Panc1 (cell line): ENCODE data around the gene IL37. TPM values are rescaled to one million over a fixed set of nuclear protein-coding genes. Genes with fewer than 3 reads are reported as not detected.

Experiments used
- ATAC-seq: fragments of 200-7000 bp; cut with Tn5 transposase; 2 replicates; pipeline ENCODE4 v1.9.1; 2020; ENCODE audit warnings: mild to moderate bottlenecking, moderate library complexity
- BruUV-seq: library from RNA; stranded (reverse); fragments of 400-500 nt; replicated peaks from 2 replicates; lab custom pipeline; 2021; lab: Mats Ljungman, UMichigan
- CTCF ChIA-PET: fragments of 300-600 bp; sonication (Branson Sonifier 250); formaldehyde crosslinking; loops from one replicate; lab custom pipeline; 2022; ENCODE audit warnings: antibody characterized with exemption; lab: Charles Lee
- POLR2A ChIA-PET: fragments of 300-600 bp; sonication (Branson Sonifier 250); formaldehyde crosslinking; loops from one replicate; lab custom pipeline; 2022; ENCODE audit warnings: antibody characterized with exemption; lab: Charles Lee
- DNase-seq: peaks from one replicate; pipeline ENCODE4 v3.0.0-alpha.2; 2010; ENCODE audit warnings: low read depth, low spot score
- H3K27ac ChIP-seq: 2 replicates; pipeline ENCODE4 v1.5.1; 2011; ENCODE audit warnings: mild to moderate bottlenecking, low read length, inconsistent platforms
- H3K27me3 ChIP-seq: fragments of 200-500 bp; sonication (Bioruptor generic); 2 replicates; pipeline ENCODE4 v1.6.0; 2014; ENCODE audit warnings: low read length, inconsistent platforms; ENCODE audit not compliant: control insufficient read depth, insufficient read depth
- H3K36me3 ChIP-seq: fragments of 200-500 bp; sonication (Bioruptor generic); 2 replicates; pipeline ENCODE4 v1.5.1; 2014; ENCODE audit warnings: inconsistent platforms, mild to moderate bottlenecking, low read length, moderate library complexity; ENCODE audit not compliant: control insufficient read depth, insufficient read depth
- H3K4me1 ChIP-seq: 2 replicates; pipeline ENCODE4 v1.5.1; 2011; ENCODE audit warnings: inconsistent platforms, mild to moderate bottlenecking, low read length, moderate library complexity; ENCODE audit not compliant: control insufficient read depth, insufficient read depth
- H3K4me3 ChIP-seq, 2 experiments: 2 replicates each; pipeline ENCODE4 v1.5.1; 2011 to 2012; ENCODE audit warnings: low read depth in 2 of 2, low read length in 2 of 2, mild to moderate bottlenecking in 2 of 2, inconsistent platforms in 1 of 2, moderate library complexity in 1 of 2
- H3K9me3 ChIP-seq: fragments of 200-500 bp; sonication (Bioruptor generic); 2 replicates; pipeline ENCODE4 v1.5.1; 2014; ENCODE audit warnings: low read depth, mild to moderate bottlenecking, inconsistent platforms, low read length, moderate library complexity; ENCODE audit not compliant: control insufficient read depth, insufficient read depth
- POLR2AphosphoS5 ChIP-seq: IDR thresholded peaks from 2 replicates; pipeline ENCODE4 v1.6.1; 2012; ENCODE audit warnings: mild to moderate bottlenecking, low read depth, low read length, moderate library complexity
- REST ChIP-seq, 2 experiments: IDR thresholded peaks; 2 replicates each; pipeline ENCODE4 v1.6.1; 2011 to 2012; ENCODE audit warnings: low read depth in 2 of 2, control low read depth in 1 of 2, low read length in 1 of 2, mild to moderate bottlenecking in 1 of 2, moderate library complexity in 1 of 2; ENCODE audit not compliant: insufficient read depth in 1 of 2
- TCF7L2 ChIP-seq: IDR thresholded peaks from 2 replicates; pipeline ENCODE4 v1.6.1; 2011; ENCODE audit warnings: mild to moderate bottlenecking, low read depth, low read length, inconsistent platforms
- in situ Hi-C: cut with HindIII; loops from 2 replicates; pipeline ENCODE4 v1.10.0; 2016; ENCODE audit warnings: low sequenced_read_pairs, low pct_unique_long_range_greater_than_20kb
- intact Hi-C: fragments of 100-400 bp; cut with micrococcal nuclease; formaldehyde crosslinking; loops from one replicate; pipeline ENCODE4 v1.10.0; 2022; ENCODE audit not compliant: unreplicated experiment
- total RNA-seq: library from RNA; stranded (reverse); gene quantifications from one replicate; pipeline ENCODE4 v1.2.1, GENCODE V29; 2021; ENCODE audit not compliant: unreplicated experiment
- TF ChIP-seq, protein P1 (sequence below): fragments of 450-650 bp; IDR thresholded peaks from 2 replicates; pipeline ENCODE4 v1.5.1; 2017; ENCODE audit warnings: mild to moderate bottlenecking

Gene IL37
- total RNA-seq, 1 experiment from 2014 or later, result not detected

GRCh38 chr2:112891385-112891831 lies 19.6 kb upstream of the IL37 start:
- Histone ChIP-seq H3K36me3 (no peaks in the 10 kb centered on the region), H3K27ac (no peak overlapping the region), H3K27me3 (peaks cover 2% of the 10 kb centered on the region), H3K4me1 (no peaks in the 10 kb centered on the region), H3K9me3 (no peaks in the 10 kb centered on the region), H3K4me3 (no peak overlapping the region)
- ATAC-seq (no peak), DNase-seq (no peak)
- POLR2A ChIA-PET, result no interaction called here
- no TSS peak for BruUV-seq
- in situ Hi-C loops (no loop called here), intact Hi-C loops (no loop called here)
- CTCF ChIA-PET, result interaction anchor here (0.6 kb wide), 1 partner anchor 344 kb away, joined by 4 read pairs; no protein-coding TSS in a partner anchor
- TF ChIP-seq, protein P1, sequence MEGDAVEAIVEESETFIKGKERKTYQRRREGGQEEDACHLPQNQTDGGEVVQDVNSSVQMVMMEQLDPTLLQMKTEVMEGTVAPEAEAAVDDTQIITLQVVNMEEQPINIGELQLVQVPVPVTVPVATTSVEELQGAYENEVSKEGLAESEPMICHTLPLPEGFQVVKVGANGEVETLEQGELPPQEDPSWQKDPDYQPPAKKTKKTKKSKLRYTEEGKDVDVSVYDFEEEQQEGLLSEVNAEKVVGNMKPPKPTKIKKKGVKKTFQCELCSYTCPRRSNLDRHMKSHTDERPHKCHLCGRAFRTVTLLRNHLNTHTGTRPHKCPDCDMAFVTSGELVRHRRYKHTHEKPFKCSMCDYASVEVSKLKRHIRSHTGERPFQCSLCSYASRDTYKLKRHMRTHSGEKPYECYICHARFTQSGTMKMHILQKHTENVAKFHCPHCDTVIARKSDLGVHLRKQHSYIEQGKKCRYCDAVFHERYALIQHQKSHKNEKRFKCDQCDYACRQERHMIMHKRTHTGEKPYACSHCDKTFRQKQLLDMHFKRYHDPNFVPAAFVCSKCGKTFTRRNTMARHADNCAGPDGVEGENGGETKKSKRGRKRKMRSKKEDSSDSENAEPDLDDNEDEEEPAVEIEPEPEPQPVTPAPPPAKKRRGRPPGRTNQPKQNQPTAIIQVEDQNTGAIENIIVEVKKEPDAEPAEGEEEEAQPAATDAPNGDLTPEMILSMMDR, result no peak
- TF ChIP-seq POLR2AphosphoS5, result no peak

- no peak for ATAC-seq
- Histone ChIP-seq H3K9me3 (no peaks in the 10 kb centered on the region), H3K27ac (no peak overlapping the region), H3K36me3 (no peaks in the 10 kb centered on the region), H3K4me3 (no peak overlapping the region), H3K4me1 (no peaks in the 10 kb centered on the region), H3K27me3 (peaks cover 5% of the 10 kb centered on the region)
- intact Hi-C loops, result no loop called here
- no TSS peak for BruUV-seq
- in situ Hi-C loops, result no loop called here
- ChIA-PET POLR2A (no interaction called here), CTCF (interaction anchor here (0.6 kb wide), 1 partner anchor 210 kb away, joined by 3 read pairs; no protein-coding TSS in a partner anchor)
- DNase-seq, result no peak
- TF ChIP-seq TCF7L2, result no peak
- TF ChIP-seq REST (IDR thresholded peaks at IDR 0.05; ENCODE audit: insufficient read depth in 1 of 2, low read depth in 2 of 2, low read length in 1 of 2), result no peak
- no peak for TF ChIP-seq POLR2AphosphoS5
Measured at GRCh38 chr2:112893752-112894151, 17.2 kb upstream of the IL37 start.

- Histone ChIP-seq H3K9me3 (no peaks in the 10 kb centered on the region), H3K36me3 (no peaks in the 10 kb centered on the region), H3K27me3 (peaks cover 5% of the 10 kb centered on the region), H3K4me1 (no peaks in the 10 kb centered on the region), H3K4me3 (no peak overlapping the region), H3K27ac (no peak overlapping the region)
- CTCF ChIA-PET, result no interaction called here
- no peak for ATAC-seq
- POLR2A ChIA-PET, result no interaction called here
- in situ Hi-C loops (no loop called here), intact Hi-C loops (no loop called here)
- DNase-seq, result no peak
- TF ChIP-seq, protein P1, result no peak
- no peak for TF ChIP-seq TCF7L2
- no TSS peak for BruUV-seq
Measured at GRCh38 chr2:112896909-112897623, 13.9 kb upstream of the IL37 start.
